ENCODE data around the gene ACOX3. TPM values are rescaled to one million over a fixed set of nuclear protein-coding genes. Genes with fewer than 3 reads are reported as not detected.

ACOX3 gene
- total and polyA plus RNA-seq, 10 of the 15 experiments (the other 5 are each of a cell fraction or from before 2014, with no cell fraction given): 2.0 to 24.5 (median 14.0) TPM

DNA sequence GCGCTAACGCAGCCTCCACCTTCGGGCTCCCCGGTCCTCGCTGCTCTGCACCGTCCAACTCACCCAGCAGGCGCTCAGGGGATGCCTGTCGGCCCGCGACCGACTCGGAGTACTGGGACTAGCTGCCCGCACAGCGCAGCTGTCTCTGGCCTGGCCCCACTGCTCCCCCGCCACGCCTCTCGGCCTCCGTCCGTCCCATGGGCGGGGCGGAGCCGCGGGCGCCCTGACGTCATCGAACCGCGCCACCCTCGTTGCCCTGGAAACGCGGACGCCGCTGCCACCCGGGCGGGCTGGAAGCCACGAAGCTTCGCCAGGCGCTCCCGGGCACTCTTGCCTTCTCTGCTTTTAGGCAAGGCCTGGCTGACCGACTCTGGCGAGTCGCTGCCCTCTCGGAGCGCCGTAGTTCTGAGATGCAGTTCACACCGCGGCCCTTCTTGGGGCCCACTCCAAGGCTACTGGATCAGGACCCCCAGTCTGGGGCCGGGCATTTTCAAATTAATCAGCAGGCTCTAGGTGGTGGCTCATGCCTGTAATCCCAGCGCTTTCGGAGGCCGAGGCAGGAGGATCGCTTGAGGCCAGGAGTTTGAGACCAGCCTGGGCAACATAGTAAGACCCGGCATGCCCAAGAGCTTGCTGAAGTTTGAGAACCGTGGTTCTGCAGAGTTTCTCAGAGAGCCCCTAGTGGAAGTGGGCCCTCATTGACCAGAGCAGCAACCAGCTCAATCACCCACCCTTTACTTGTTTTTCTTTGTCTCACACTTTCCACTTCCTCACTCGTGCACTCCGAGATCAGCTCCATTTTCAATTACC, 12.0 kb downstream of the ACOX3 start (continued):
- TF ChIP-seq BCLAF1 (IDR thresholded peaks at IDR 0.05): no peak
- peak; percentile 73 for TF ChIP-seq YY1 (IDR thresholded peaks at IDR 0.05; ENCODE audit: low read depth, low read length)
- no peak for TF ChIP-seq EED (IDR thresholded peaks at IDR 0.05; ENCODE audit: low read depth)
- TF ChIP-seq BHLHE40 (IDR thresholded peaks at IDR 0.05; ENCODE audit: borderline replicate concordance in 1 of 2, low read depth in 2 of 2, low read length in 1 of 2): peak in 1 of 2 experiments; percentile 52; a peak in 1 of 4 replicates
- TF ChIP-seq SREBF2 (IDR thresholded peaks at IDR 0.05; ENCODE audit: low read length): no peak
- TF ChIP-seq CEBPB (IDR thresholded peaks at IDR 0.05; ENCODE audit: borderline replicate concordance in 1 of 2, low read depth in 2 of 2, low read length in 2 of 2): no peak
- TF ChIP-seq TAF1 (IDR thresholded peaks at IDR 0.05; ENCODE audit: borderline replicate concordance, low read depth, low read length): peak; percentile 73; the same call in 1 of the 2 replicates
- peak in 2 of 3 experiments; percentile 41 to 46; a peak in 2 of 6 replicates for TF ChIP-seq CTCF (IDR thresholded peaks at IDR 0.05 in 2 of 3, conservative IDR thresholded peaks at IDR 0.05 in 1 of 3; ENCODE audit: control insufficient read depth in 2 of 3, extremely low read depth in 1 of 3, insufficient read depth in 1 of 3, low read depth in 3 of 3, low read length in 3 of 3)
- peak; percentile 76; the same call in 1 of the 2 replicates for TF ChIP-seq POLR2AphosphoS5 (IDR thresholded peaks at IDR 0.05; ENCODE audit: low read length)
- TF ChIP-seq IKZF1 (conservative IDR thresholded peaks at IDR 0.05): peak; percentile 70
- TF ChIP-seq EZH2 (IDR thresholded peaks at IDR 0.05; ENCODE audit: borderline replicate concordance, control insufficient read depth, low read depth, low read length): no peak
- peak; percentile 88 for TF ChIP-seq LARP7 (IDR thresholded peaks at IDR 0.05)
- no peak for TF ChIP-seq NFIC (IDR thresholded peaks at IDR 0.05; ENCODE audit: low read depth, low read length)
- peak; percentile 79 for TF ChIP-seq MAX (IDR thresholded peaks at IDR 0.05; ENCODE audit: low read depth, low read length)
- no peak for TF ChIP-seq IRF5 (IDR thresholded peaks at IDR 0.05; ENCODE audit: borderline replicate concordance)
- 0 out of 2 replicates have a peak, but pooled peaks have one; percentile 2 for TF ChIP-seq SMC3 (IDR thresholded peaks at IDR 0.05; ENCODE audit: borderline replicate concordance, low read length)
- no peak for TF ChIP-seq CBX5 (IDR thresholded peaks at IDR 0.05; ENCODE audit: low read depth)
- TF ChIP-seq FOXM1 (IDR thresholded peaks at IDR 0.05; ENCODE audit: low read depth, low read length): no peak
- peak; percentile 87 for TF ChIP-seq ATF3 (IDR thresholded peaks at IDR 0.05; ENCODE audit: borderline replicate concordance, extremely low read depth, low read depth, low read length)
- TF ChIP-seq, protein P1, sequence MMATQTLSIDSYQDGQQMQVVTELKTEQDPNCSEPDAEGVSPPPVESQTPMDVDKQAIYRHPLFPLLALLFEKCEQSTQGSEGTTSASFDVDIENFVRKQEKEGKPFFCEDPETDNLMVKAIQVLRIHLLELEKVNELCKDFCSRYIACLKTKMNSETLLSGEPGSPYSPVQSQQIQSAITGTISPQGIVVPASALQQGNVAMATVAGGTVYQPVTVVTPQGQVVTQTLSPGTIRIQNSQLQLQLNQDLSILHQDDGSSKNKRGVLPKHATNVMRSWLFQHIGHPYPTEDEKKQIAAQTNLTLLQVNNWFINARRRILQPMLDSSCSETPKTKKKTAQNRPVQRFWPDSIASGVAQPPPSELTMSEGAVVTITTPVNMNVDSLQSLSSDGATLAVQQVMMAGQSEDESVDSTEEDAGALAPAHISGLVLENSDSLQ (IDR thresholded peaks at IDR 0.05): no peak
